SU-DHL-6 (cell line): Measurements from ENCODE around the gene ANKS1B.

Experiments
- EZH2phosphoT487 ChIP-seq: fragments of 200-600 bp; sonication (generic), shearing (Covaris generic); conservative IDR thresholded peaks from 2 replicates; pipeline ENCODE4 v1.6.1; 2018; ENCODE audit warnings: mild to moderate bottlenecking, antibody characterized with exemption, low read length, moderate library complexity, mixed read lengths
- TF ChIP-seq, protein P1 (sequence below): fragments of 200-600 bp; sonication (generic); IDR thresholded peaks from one replicate; pipeline ENCODE4 v1.5.1; 2017; ENCODE audit warnings: antibody characterized with exemption, mild to moderate bottlenecking, low read length, moderate library complexity; ENCODE audit not compliant: insufficient read depth, poor library complexity, severe bottlenecking

DNA sequence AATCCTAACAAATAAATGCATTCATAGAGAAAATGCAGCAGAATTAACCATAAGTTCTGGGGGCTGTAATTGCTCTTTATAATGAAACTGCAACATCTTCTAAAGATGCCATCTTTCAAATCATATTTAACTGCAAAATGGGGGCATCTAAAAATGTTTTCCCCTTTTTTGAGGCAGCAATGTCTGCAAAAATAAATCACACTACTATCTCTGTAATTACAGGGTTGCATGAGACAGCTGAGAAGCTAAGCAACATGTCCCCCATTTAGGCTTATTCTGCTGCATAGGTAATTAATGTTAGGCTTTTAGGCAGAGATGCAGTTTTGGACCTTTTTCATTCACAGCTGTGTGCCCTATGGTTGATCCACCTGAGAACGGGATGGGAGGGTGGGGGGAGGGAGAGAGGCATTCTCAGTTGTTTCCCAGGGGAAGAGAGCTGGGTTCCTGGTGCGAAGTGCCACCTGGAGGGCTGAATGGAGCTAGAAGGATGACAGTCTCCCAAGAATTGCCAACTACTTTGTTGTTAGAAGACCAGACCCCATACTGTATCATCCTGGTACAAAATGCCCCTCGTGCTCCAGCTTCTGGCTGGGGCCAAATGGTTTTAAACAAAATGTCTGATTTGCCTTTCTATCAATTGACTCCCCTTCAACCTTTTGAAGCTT is 1185.5 kb downstream of the ANKS1B start:
- TF ChIP-seq, protein P1, sequence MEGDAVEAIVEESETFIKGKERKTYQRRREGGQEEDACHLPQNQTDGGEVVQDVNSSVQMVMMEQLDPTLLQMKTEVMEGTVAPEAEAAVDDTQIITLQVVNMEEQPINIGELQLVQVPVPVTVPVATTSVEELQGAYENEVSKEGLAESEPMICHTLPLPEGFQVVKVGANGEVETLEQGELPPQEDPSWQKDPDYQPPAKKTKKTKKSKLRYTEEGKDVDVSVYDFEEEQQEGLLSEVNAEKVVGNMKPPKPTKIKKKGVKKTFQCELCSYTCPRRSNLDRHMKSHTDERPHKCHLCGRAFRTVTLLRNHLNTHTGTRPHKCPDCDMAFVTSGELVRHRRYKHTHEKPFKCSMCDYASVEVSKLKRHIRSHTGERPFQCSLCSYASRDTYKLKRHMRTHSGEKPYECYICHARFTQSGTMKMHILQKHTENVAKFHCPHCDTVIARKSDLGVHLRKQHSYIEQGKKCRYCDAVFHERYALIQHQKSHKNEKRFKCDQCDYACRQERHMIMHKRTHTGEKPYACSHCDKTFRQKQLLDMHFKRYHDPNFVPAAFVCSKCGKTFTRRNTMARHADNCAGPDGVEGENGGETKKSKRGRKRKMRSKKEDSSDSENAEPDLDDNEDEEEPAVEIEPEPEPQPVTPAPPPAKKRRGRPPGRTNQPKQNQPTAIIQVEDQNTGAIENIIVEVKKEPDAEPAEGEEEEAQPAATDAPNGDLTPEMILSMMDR: no peak
- no peak for TF ChIP-seq EZH2phosphoT487
